ENCODE measurements around the gene KMT2C. TPM values are rescaled to one million over a fixed set of nuclear protein-coding genes. Genes with fewer than 3 reads are reported as not detected.

Gene KMT2C
- total and polyA plus RNA-seq, 8 donors = 5.0 to 248 (median 80.1) TPM

DNA sequence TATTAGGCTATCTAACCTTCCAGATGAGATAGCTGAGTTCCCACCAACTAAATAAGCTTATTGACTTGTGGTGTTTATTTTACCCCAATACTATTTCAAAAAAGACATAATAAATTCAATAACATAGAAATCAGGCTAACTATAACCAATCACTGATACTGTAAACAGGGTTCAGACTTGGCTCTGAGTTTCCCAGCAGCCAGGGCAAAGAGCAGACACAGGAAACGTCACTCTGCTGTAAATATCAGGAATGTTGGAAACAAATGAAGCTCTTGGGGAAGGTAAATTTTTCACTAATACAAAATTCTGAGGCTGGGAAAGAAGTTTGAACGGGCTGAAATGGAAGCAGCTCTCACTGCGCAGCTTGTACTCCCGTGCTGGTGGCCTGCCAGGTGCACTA, 295.7 kb downstream of the KMT2C start:
- Histone ChIP-seq H3K27ac (no peak overlapping the region), H3K4me3 (no peak overlapping the region), H3K36me3 (peaks cover 54 to 98% (median 94%) of the 10 kb centered on the region in 4 donors), H3K4me1 (peaks cover 0 to 21% (median 0%) of the 10 kb centered on the region in 4 donors), H3K9me3 (no peaks in the 10 kb centered on the region), H3K27me3 (no peaks in the 10 kb centered on the region)
- no peak for TF ChIP-seq POLR2A (IDR thresholded peaks at IDR 0.05)
- TF ChIP-seq EP300 (IDR thresholded peaks at IDR 0.05) = no peak
- no peak for TF ChIP-seq POLR2AphosphoS5 (IDR thresholded peaks at IDR 0.05)
- no peak for TF ChIP-seq CTCF (IDR thresholded peaks at IDR 0.05)
- intact Hi-C loops (cut with DNase I; ENCODE audit: low total_unique reads) = no loop called here
- DNase-seq = no peak
- WGBS, 5 donors = 83 to 87% (median 86%) methylated on average over 4 of the region's 4 CpGs

DNA sequence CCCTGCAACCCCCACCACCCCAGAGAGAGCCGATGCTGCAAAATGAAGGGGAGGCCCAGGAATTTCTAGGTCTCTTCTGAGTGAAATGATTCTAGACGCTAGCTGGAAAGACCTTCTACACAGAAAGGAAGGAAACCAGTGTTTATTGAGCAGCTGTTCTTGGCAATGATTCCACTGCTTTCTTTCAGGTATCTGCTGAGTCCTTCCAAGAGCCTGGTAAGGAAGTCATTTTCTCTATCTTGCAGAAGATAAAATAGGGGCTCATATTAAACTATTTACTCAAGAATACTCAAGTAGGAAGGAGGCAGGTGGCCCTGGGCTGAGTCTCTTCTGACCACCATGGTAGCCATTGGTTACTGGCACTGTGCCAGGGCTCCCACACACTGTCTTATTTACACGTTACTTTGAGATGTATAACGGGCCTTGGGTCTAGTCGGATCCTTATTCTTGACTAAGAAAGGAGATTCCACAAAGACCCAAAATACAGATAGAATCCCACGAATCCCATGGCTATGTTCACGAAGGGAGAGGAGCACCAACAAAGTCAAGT, 298.3 kb downstream of the KMT2C start:
- H3K9me3 ChIP-seq = no peaks in the 10 kb centered on the region
- H3K27me3 ChIP-seq = no peaks in the 10 kb centered on the region
- H3K4me3 ChIP-seq = no peak overlapping the region
- no peak for TF ChIP-seq POLR2A (IDR thresholded peaks at IDR 0.05)
- TF ChIP-seq POLR2AphosphoS5 (IDR thresholded peaks at IDR 0.05) = no peak
- TF ChIP-seq EP300 (IDR thresholded peaks at IDR 0.05) = no peak
- TF ChIP-seq CTCF (IDR thresholded peaks at IDR 0.05) = no peak
- peaks cover 0 to 8% (median 0%) of the 10 kb centered on the region in 4 donors for H3K4me1 ChIP-seq
- peaks cover 37 to 90% (median 86%) of the 10 kb centered on the region in 4 donors for H3K36me3 ChIP-seq
- peak in 1 of 2 donors; percentile 28 for DNase-seq
- no peak overlapping the region for H3K27ac ChIP-seq
- intact Hi-C loops (cut with DNase I; ENCODE audit: low total_unique reads) = no loop called here
- WGBS, 5 donors = 67 to 78% (median 72%) methylated on average over 7 of the region's 7 CpGs

DNA sequence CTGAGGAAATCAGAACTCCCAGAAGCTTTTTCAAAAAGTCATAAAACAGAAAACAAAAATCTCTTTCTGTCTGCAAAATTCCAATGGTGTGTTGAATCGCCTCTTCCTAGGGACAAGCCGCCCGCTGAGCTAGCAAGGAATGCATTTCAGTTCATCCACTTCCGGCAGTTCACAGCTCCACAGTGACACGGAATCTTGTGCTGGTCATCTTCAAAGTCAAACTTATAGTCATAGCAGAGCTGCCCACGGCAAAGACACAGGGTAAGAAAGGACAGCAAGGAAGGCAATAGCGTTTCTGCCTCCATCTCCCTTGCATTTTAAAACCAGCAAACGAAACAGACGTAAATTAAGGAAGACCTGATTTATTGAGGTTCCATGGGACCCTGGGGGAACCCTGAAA, 299.1 kb downstream of the KMT2C start:
- peak in 1 of 2 donors; percentile 37 for DNase-seq
- Histone ChIP-seq H3K36me3 (peaks cover 42 to 90% (median 86%) of the 10 kb centered on the region in 4 donors), H3K27ac (no peak overlapping the region)

GRCh38 chr7:152133804-152134203, 302.0 kb downstream of the KMT2C start:
- intact Hi-C loops (cut with DNase I; ENCODE audit: low total_unique reads) = no loop called here
- Histone ChIP-seq H3K36me3 (peaks cover 39 to 90% (median 84%) of the 10 kb centered on the region in 4 donors), H3K4me1 (peaks cover 0 to 8% (median 0%) of the 10 kb centered on the region in 4 donors), H3K9me3 (no peaks in the 10 kb centered on the region), H3K4me3 (no peak overlapping the region), H3K27me3 (no peaks in the 10 kb centered on the region), H3K27ac (no peak overlapping the region)
- 85 to 98% (median 95%) methylated on average over 13 of the region's 13 CpGs for WGBS, 5 donors
- no peak for DNase-seq
- TF ChIP-seq POLR2AphosphoS5 (IDR thresholded peaks at IDR 0.05) (no peak), POLR2A (IDR thresholded peaks at IDR 0.05) (no peak), CTCF (IDR thresholded peaks at IDR 0.05) (no peak), EP300 (IDR thresholded peaks at IDR 0.05) (no peak)

More for the DNA sequence above, 299.1 kb downstream of the KMT2C start:
- no peaks in the 10 kb centered on the region for H3K27me3 ChIP-seq
- peaks cover 0 to 8% (median 0%) of the 10 kb centered on the region in 4 donors for H3K4me1 ChIP-seq
- no peaks in the 10 kb centered on the region for H3K9me3 ChIP-seq
- no peak overlapping the region for H3K4me3 ChIP-seq
- intact Hi-C loops (cut with DNase I; ENCODE audit: low total_unique reads) = no loop called here
- no peak for TF ChIP-seq EP300 (IDR thresholded peaks at IDR 0.05)
- peak in 1 of 3 donors; percentile 47 for TF ChIP-seq POLR2AphosphoS5 (IDR thresholded peaks at IDR 0.05)
- TF ChIP-seq CTCF (IDR thresholded peaks at IDR 0.05) = no peak
- 80 to 86% (median 84%) methylated on average over 9 of the region's 9 CpGs for WGBS, 5 donors

Measured in stomach (tissue), 9 donors.